Measurements from ENCODE around the gene CHSY1. TPM values are rescaled to one million over a fixed set of nuclear protein-coding genes. Genes with fewer than 3 reads are reported as not detected.
A peak's percentile ranks its signal among the peaks of the same experiment; 100 is the strongest.

The CHSY1 gene
- total RNA-seq, 1 donor from 2014 or later, result 28.0 TPM

DNA sequence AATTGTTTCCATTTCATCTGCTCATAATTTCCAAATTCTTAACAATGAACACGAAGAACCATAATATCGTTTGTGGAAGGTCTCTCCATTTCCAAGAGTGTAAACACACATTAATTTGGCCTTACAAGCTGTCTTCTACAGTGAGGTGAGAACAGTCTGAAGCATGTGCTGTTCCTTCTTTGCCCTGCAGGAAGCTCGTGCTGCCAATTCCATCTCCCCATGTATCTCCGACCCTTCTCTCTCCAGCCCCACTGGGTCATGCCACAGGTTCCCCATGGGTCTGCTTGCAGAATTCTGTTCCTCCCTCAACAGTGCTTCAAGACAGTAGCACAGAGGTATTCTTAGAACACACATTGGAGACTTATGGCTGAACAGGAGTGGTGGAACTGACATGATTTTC lies 70.5 kb downstream of the CHSY1 start:
- H3K4me1 ChIP-seq, result peaks cover 61% of the 10 kb centered on the region
- H3K27me3 ChIP-seq, result no peaks in the 10 kb centered on the region
- no peak overlapping the region for H3K27ac ChIP-seq
- H3K4me3 ChIP-seq, result no peak overlapping the region
- no peaks in the 10 kb centered on the region for H3K9me3 ChIP-seq
- DNase-seq (ENCODE audit: extremely low spot score in 2 of 2), result no peak
- intact Hi-C loops (cut with DNase I), result no loop called here
- TF ChIP-seq, protein P1, sequence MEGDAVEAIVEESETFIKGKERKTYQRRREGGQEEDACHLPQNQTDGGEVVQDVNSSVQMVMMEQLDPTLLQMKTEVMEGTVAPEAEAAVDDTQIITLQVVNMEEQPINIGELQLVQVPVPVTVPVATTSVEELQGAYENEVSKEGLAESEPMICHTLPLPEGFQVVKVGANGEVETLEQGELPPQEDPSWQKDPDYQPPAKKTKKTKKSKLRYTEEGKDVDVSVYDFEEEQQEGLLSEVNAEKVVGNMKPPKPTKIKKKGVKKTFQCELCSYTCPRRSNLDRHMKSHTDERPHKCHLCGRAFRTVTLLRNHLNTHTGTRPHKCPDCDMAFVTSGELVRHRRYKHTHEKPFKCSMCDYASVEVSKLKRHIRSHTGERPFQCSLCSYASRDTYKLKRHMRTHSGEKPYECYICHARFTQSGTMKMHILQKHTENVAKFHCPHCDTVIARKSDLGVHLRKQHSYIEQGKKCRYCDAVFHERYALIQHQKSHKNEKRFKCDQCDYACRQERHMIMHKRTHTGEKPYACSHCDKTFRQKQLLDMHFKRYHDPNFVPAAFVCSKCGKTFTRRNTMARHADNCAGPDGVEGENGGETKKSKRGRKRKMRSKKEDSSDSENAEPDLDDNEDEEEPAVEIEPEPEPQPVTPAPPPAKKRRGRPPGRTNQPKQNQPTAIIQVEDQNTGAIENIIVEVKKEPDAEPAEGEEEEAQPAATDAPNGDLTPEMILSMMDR (IDR thresholded peaks at IDR 0.05), result no peak
- TF ChIP-seq POLR2AphosphoS5 (IDR thresholded peaks at IDR 0.05; ENCODE audit: insufficient read depth in 1 of 2, low read depth in 1 of 2) (no peak), POLR2A (IDR thresholded peaks at IDR 0.05) (no peak)
- no peaks in the 10 kb centered on the region for H3K36me3 ChIP-seq

DNA sequence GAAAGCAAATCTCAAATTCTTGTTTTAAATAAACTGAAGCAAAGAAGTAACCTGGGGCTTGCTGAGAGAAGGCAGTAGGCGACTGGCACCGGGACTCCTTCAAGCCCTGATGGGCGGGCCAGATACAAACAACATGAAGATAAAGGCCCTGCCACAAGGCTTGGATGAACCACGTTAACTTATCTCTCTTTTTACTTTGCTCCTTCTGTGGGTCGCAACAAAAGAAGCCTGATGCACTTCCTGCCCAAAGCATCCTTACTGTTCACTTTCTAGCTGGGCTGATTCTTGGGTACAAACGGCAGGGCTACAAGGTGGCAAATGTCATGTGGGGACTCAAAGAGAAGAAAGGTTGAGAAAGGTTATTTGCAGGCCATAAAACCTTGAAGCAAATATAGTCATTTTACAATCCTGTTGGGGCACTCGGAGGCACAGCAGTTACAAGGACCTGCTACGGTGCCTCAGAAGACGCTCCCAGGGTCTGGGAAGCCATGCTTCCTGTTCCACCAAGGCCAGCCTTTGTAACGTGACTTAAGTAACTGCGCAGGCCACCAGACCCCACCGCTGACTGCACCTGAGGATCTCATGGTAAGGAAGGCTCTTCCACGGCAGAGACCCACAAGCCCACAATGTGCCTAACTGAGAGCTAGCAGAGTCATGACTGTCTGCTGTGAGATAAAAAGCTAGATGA lies 71.1 kb downstream of the CHSY1 start:
- intact Hi-C loops (cut with DNase I), result no loop called here
- no peak for TF ChIP-seq POLR2AphosphoS5 (IDR thresholded peaks at IDR 0.05; ENCODE audit: insufficient read depth in 1 of 2, low read depth in 1 of 2)
- TF ChIP-seq, protein P1 (IDR thresholded peaks at IDR 0.05), result no peak
- no peak for TF ChIP-seq POLR2A (IDR thresholded peaks at IDR 0.05)
- H3K36me3 ChIP-seq, result no peaks in the 10 kb centered on the region
- peaks cover 55% of the 10 kb centered on the region for H3K4me1 ChIP-seq
- no peaks in the 10 kb centered on the region for H3K27me3 ChIP-seq
- no peak overlapping the region for H3K4me3 ChIP-seq
- peak in 1 of 2 donors; percentile 85 for DNase-seq (ENCODE audit: extremely low spot score in 2 of 2)
- no peak overlapping the region for H3K27ac ChIP-seq
- no peaks in the 10 kb centered on the region for H3K9me3 ChIP-seq

DNA sequence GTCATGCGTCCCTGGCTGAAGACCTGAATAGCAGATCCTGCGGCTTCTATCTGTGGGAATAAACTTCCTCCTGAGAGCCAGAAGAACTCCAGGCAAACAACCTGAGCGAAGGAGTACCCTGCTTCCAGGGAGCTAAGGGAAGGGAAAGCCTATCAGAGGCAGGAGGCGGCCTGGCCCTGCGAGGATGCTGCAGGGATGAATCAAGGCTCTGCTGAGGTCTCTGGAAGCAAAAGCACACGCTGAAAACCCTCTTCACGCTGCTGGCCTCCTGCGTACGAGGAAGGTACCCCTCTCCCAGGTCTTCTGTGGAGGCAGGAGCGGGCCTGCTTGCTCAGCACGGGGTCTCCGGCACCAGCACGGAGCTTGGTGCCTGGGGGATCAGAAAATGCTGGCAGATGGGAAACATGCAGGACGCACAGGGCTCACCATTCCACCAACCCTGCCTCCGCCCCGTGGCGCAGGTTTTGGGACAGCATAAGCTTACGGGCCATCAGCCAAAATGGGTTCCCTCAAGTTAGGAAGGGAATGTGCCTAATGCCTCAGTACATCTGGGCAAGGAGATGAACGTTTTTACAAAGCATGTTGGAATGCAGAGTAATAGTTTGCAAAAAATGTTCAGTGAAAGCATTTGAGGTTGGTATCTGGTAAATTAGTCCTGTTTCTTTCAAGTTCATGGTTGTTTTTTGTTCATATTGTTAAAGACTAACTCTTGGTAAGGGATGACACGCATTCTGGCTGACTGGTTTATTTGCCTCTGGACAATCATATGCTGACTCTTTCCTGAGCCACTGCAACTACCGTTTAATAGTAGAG lies 72.3 kb downstream of the CHSY1 start:
- H3K27ac ChIP-seq, result peak overlapping the region; percentile 17
- H3K4me1 ChIP-seq, result peaks cover 55% of the 10 kb centered on the region
- TF ChIP-seq POLR2AphosphoS5 (IDR thresholded peaks at IDR 0.05; ENCODE audit: insufficient read depth in 1 of 2, low read depth in 1 of 2), result peak in 1 of 2 donors; percentile 25
- TF ChIP-seq, protein P1 (IDR thresholded peaks at IDR 0.05), result no peak
- no peak overlapping the region for H3K4me3 ChIP-seq
- no peaks in the 10 kb centered on the region for H3K9me3 ChIP-seq
- no peaks in the 10 kb centered on the region for H3K27me3 ChIP-seq
- intact Hi-C loops (cut with DNase I), result no loop called here
- DNase-seq (ENCODE audit: extremely low spot score in 2 of 2), result no peak
- no peaks in the 10 kb centered on the region for H3K36me3 ChIP-seq

DNA sequence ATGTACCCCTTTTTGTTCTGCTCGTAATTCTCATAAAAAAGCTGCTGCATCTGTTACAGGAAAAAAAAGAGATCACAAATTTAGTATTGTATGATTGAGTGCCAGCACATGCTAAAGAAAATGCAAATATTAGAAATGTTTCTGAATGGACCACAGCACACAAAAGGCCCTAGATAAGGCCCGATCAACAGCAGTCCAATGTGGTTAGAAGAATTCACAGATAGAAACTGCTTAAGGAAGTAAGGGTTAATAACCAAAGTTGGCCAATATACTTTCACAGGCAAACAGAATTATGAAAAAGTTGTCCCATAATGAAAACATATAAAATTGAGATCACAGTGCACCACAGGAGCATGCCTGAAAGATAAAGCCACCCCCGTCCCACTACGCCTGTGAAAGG lies 72.9 kb downstream of the CHSY1 start:
- Histone ChIP-seq H3K4me1 (peaks cover 53% of the 10 kb centered on the region), H3K27me3 (no peaks in the 10 kb centered on the region), H3K27ac (peak overlapping the region; percentile 17), H3K4me3 (no peak overlapping the region), H3K36me3 (no peaks in the 10 kb centered on the region), H3K9me3 (no peaks in the 10 kb centered on the region)
- intact Hi-C loops (cut with DNase I), result no loop called here
- TF ChIP-seq POLR2AphosphoS5 (IDR thresholded peaks at IDR 0.05; ENCODE audit: insufficient read depth in 1 of 2, low read depth in 1 of 2) (no peak), POLR2A (IDR thresholded peaks at IDR 0.05) (no peak)
- TF ChIP-seq, protein P1 (IDR thresholded peaks at IDR 0.05), result no peak
- DNase-seq (ENCODE audit: extremely low spot score in 2 of 2), result no peak

DNA sequence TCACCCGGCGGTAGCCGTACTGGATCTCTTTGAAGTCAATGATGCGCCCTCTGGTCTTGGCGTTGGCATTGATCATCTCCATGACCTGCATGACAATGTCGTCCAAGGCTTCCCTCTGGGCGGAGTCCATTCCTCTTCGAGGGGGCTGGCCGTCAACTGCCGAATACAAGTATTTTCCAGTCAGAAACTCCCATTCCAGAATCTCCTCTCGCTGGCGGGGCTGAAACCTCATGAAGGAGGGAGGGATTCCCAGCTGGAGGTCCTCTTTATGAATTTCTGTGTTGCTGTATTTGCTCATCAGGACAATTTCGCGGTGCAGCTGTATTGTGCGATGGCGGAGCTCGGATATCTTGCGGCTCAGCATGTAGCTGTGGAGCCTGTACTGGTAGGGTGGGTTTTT lies 73.4 kb downstream of the CHSY1 start:
- H3K4me1 ChIP-seq, result peaks cover 53% of the 10 kb centered on the region
- H3K4me3 ChIP-seq, result no peak overlapping the region
- intact Hi-C loops (cut with DNase I), result no loop called here
- no peaks in the 10 kb centered on the region for H3K36me3 ChIP-seq
- no peak overlapping the region for H3K27ac ChIP-seq
- TF ChIP-seq, protein P1 (IDR thresholded peaks at IDR 0.05), result no peak
- TF ChIP-seq POLR2AphosphoS5 (IDR thresholded peaks at IDR 0.05; ENCODE audit: insufficient read depth in 1 of 2, low read depth in 1 of 2) (no peak), POLR2A (IDR thresholded peaks at IDR 0.05) (no peak)
- no peak for DNase-seq (ENCODE audit: extremely low spot score in 2 of 2)
- no peaks in the 10 kb centered on the region for H3K27me3 ChIP-seq
- no peaks in the 10 kb centered on the region for H3K9me3 ChIP-seq
